A673 (cell line): ENCODE results near the gene ATP8B1. TPM values are rescaled to one million over a fixed set of nuclear protein-coding genes. Genes with fewer than 3 reads are reported as not detected.
A peak's percentile ranks its signal among the peaks of the same experiment; 100 is the strongest.

ENCODE experiments used
- BruUV-seq: library from RNA; stranded (reverse); fragments of 400-500 nt; replicated peaks from 2 replicates; lab custom pipeline; 2021; lab: Mats Ljungman, UMichigan
- CTCF ChIA-PET: fragments of 300-600 bp; sonication (Branson Sonifier 250); formaldehyde crosslinking; loops from one replicate; lab custom pipeline; 2022; ENCODE audit warnings: antibody characterized with exemption; lab: Charles Lee
- POLR2A ChIA-PET: fragments of 300-600 bp; sonication (Branson Sonifier 250); formaldehyde crosslinking; loops from one replicate; lab custom pipeline; 2022; ENCODE audit warnings: antibody characterized with exemption; ENCODE audit not compliant: low non-redundant PET; lab: Charles Lee
- DNase-seq: peaks from one replicate; pipeline ENCODE4 v3.0.0-alpha.2; 2015; ENCODE audit warnings: low spot score
- H3K27ac ChIP-seq: fragments of 200-600 bp; sonication (generic); 2 replicates; pipeline ENCODE4 v1.5.1; 2016; ENCODE audit warnings: mixed run types, low read depth, mild to moderate bottlenecking, mixed read lengths, antibody characterized with exemption, low read length; ENCODE audit not compliant: poor library complexity, severe bottlenecking
- H3K27me3 ChIP-seq: fragments of 200-600 bp; sonication (generic); replicated peaks from 2 replicates; pipeline ENCODE4 v1.6.1; 2017; ENCODE audit warnings: mixed run types, low read depth, mild to moderate bottlenecking, mixed read lengths, antibody characterized with exemption, low read length; ENCODE audit not compliant: insufficient read depth, poor library complexity
- H3K36me3 ChIP-seq: fragments of 200-600 bp; sonication (generic); 2 replicates; pipeline ENCODE4 v1.6.1; 2016; ENCODE audit warnings: mixed run types, mild to moderate bottlenecking, mixed read lengths, antibody characterized with exemption, low read length; ENCODE audit not compliant: insufficient read depth, poor library complexity, severe bottlenecking
- H3K4me1 ChIP-seq: fragments of 200-600 bp; sonication (generic); 2 replicates; pipeline ENCODE4 v1.6.1; 2017; ENCODE audit warnings: mixed run types, mild to moderate bottlenecking, mixed read lengths, antibody characterized with exemption, low read length; ENCODE audit not compliant: insufficient read depth, poor library complexity, severe bottlenecking
- H3K4me3 ChIP-seq: fragments of 200-600 bp; sonication (generic); 2 replicates; pipeline ENCODE4 v1.5.1; 2016; ENCODE audit warnings: low read depth, mixed run types, mild to moderate bottlenecking, mixed read lengths, low read length; ENCODE audit not compliant: poor library complexity, severe bottlenecking
- H3K9me3 ChIP-seq: fragments of 200-600 bp; sonication (generic); 2 replicates; pipeline ENCODE4 v1.6.1; 2016; ENCODE audit warnings: mixed run types, low read depth, mild to moderate bottlenecking, mixed read lengths, antibody characterized with exemption, low read length; ENCODE audit not compliant: poor library complexity, severe bottlenecking
- CTCF ChIP-seq: fragments of 300-800, 200-600 bp; sonication (generic); conservative IDR thresholded peaks from 2 replicates; pipeline ENCODE4 v1.5.1; 2017; ENCODE audit warnings: low read depth, mild to moderate bottlenecking, antibody characterized with exemption, low read length, moderate library complexity, mixed read lengths
- EZH2 ChIP-seq: fragments of 200-600 bp; sonication (generic); IDR thresholded peaks from 2 replicates; pipeline ENCODE4 v1.6.1; 2017; ENCODE audit warnings: borderline replicate concordance, low read depth, mild to moderate bottlenecking, mixed read lengths, antibody characterized with exemption, low read length; ENCODE audit not compliant: poor library complexity, severe bottlenecking
- intact Hi-C: fragments of 100-400 bp; cut with micrococcal nuclease; formaldehyde crosslinking; loops from one replicate; pipeline ENCODE4 v1.10.0; 2022; ENCODE audit not compliant: unreplicated experiment
- total RNA-seq: library from RNA; stranded (reverse); gene quantifications from 2 replicates; pipeline ENCODE4 v1.2.3, GENCODE V29; 2021

The ATP8B1 gene
- total RNA-seq, 1 experiment from 2014 or later: 35.6 TPM

- intact Hi-C loops: loop anchor here (5.0 kb wide), 1 partner anchor 150 kb away; no protein-coding TSS in a partner anchor
- TF ChIP-seq CTCF (no peak), EZH2 (no peak)
- no peaks in the 10 kb centered on the region for H3K27me3 ChIP-seq
- ChIA-PET POLR2A (interaction anchor here (0.6 kb wide), 1 partner anchor 172 kb away, joined by 3 read pairs; no protein-coding TSS in a partner anchor), CTCF (no interaction called here)
- H3K27ac ChIP-seq: peak overlapping the region; percentile 97
- no TSS peak for BruUV-seq
- H3K36me3 ChIP-seq: no peaks in the 10 kb centered on the region
- peaks cover 98% of the 10 kb centered on the region for H3K4me1 ChIP-seq
- no peak overlapping the region for H3K4me3 ChIP-seq
- H3K9me3 ChIP-seq: no peaks in the 10 kb centered on the region
- no peak for DNase-seq
Measured at GRCh38 chr18:57782049-57782448, 21.1 kb downstream of the ATP8B1 start.

GRCh38 chr18:57780706-57781347, 22.3 kb downstream of the ATP8B1 start:
- H3K27ac ChIP-seq: peak overlapping the region; percentile 97
- peak; percentile 65 for DNase-seq
- H3K27me3 ChIP-seq: no peaks in the 10 kb centered on the region
- peak overlapping the region; percentile 18 for H3K4me3 ChIP-seq
- H3K9me3 ChIP-seq: no peaks in the 10 kb centered on the region
- POLR2A ChIA-PET: interaction anchor here (0.6 kb wide), 1 partner anchor 131 kb away, joined by 3 read pairs; no protein-coding TSS in a partner anchor
- TF ChIP-seq EZH2 (no peak), CTCF (no peak)
- H3K36me3 ChIP-seq: no peaks in the 10 kb centered on the region
- intact Hi-C loops: loop anchor here (5.0 kb wide), 1 partner anchor 149 kb away; no protein-coding TSS in a partner anchor
- CTCF ChIA-PET: no interaction called here
- BruUV-seq: no TSS peak
- H3K4me1 ChIP-seq: peaks cover 98% of the 10 kb centered on the region

GRCh38 chr18:57780318-57780705, 22.8 kb downstream of the ATP8B1 start:
- peak overlapping the region; percentile 97 for H3K27ac ChIP-seq
- ChIA-PET POLR2A (interaction anchor here (0.7 kb wide), 1 partner anchor 346 kb away, joined by 10 read pairs; no protein-coding TSS in a partner anchor), CTCF (interaction anchor here (0.6 kb wide), 1 partner anchor 38 kb away, joined by 3 read pairs; no protein-coding TSS in a partner anchor)
- H3K4me3 ChIP-seq: peak overlapping the region; percentile 18
- no peaks in the 10 kb centered on the region for H3K27me3 ChIP-seq
- H3K36me3 ChIP-seq: no peaks in the 10 kb centered on the region
- intact Hi-C loops: loop anchor here (5.0 kb wide), 1 partner anchor 148 kb away; no protein-coding TSS in a partner anchor
- peaks cover 97% of the 10 kb centered on the region for H3K4me1 ChIP-seq
- TSS peak; percentile 14 for BruUV-seq
- H3K9me3 ChIP-seq: no peaks in the 10 kb centered on the region
- peak; percentile 97 for DNase-seq
- no peak for TF ChIP-seq CTCF
- no peak for TF ChIP-seq EZH2
